NCI-H146 (cell line): Measurements from ENCODE around the gene LY86.

ENCODE experiments used
- DNase-seq: peaks from one replicate; lab custom pipeline; 2025; lab: John Stamatoyannopoulos, UW

The LY86 gene

GRCh38 chr6:6682225-6682624 is 93.7 kb downstream of the LY86 start:
- no peak for DNase-seq

DNA sequence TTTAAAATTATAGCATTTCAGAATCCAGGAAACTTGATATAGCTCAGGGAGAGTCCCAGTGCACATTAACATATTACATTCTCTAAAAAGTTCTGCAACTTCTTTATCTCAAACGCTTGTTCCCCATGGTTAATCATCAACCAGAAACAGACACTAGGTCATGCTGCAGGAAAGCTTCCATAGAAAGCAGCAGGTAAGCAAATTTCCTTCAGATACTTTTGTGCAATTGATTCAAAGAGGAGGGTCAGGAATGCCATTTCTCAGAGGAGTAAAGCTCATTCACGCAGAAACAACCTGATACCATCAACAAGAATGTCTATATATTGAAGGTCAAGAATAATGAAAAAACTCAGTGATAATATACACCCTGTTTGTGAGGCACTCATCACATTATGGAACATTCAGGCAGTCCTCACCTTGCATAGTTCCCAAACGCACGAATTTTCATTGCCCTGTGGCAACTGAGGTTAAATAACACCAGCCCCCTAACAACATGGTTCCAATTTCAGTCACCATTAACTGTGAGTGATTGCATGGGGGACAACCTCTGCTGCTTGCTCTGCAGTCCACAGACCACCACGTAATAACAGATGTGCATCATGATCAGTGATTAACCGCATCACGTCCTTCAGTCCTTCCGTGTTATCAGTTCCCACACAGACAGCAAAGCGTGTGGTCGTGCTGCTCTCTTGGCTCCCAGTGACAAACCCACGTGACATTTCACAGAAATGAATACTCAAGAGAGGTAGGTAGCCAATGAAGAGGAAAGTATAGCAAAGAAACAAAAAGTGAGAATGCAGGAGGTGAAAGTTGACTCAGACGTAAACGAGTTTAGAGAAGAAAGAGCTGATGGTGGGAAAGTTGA is 95.7 kb downstream of the LY86 start:
- DNase-seq, result no peak

GRCh38 chr6:6685249-6686040 is 96.9 kb downstream of the LY86 start:
- no peak for DNase-seq

GRCh38 chr6:6686176-6686575 is 97.7 kb downstream of the LY86 start:
- peak; percentile 34 for DNase-seq

DNA sequence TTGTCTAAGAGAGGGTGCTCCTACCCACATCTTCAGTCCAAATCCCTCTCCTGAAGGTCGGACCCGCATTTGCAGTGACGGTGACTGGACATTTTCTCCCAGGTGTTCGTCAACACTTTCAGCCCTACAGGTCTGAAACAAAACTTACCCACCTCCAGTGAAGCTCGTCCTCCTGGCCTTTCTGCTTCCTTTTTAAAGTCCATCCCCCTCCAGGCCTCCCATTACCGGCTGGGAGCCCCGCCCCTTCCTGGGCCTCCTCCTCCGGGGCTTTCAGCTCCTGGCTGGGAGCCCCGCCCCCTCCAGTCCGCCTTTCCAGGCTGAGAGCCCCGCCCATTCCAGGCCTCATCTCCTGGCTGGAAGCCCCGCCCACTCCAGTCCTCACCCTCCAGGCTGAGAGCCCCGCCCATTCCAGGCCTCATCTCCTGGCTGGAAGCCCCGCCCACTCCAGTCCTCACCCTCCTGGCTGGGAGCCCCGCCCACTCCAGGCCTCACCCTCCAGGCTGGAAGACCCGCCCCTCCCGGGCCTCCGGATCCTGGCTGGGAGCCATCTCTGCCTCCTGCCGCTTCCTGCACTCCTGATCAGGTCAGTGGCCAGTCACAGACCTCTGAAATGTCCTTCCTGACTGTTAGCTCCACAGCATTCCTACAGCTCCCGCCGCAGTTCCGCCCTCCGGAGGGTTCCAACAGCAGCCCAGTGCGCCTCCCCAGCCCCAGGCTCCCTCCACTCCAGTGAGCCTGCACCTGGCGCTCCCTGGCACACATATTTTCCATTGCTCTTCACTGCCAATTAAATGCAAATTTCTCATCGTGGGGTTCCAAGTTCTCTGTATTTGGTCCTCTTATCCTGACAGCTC is 98.5 kb downstream of the LY86 start:
- DNase-seq, result peak; percentile 100

DNA sequence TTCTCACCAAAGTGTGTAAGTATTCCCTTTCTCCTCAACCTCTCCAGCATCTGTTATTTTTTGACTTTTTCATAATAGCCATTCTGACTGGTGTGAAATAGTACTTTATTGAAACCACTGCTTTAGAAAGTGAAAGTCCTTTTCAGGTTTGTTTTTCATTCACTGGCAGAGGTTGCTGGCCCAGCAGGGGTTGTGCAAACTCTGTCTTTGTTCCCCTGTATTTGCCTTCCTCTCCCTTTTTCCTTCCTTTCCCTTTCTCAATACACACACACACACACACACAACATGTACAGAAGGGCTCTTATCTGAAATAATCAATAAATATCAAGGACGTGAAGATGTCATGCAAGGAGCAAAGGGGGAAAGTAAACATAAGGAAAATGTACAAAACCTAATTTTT is 99.8 kb downstream of the LY86 start:
- DNase-seq, result peak; percentile 91

DNA sequence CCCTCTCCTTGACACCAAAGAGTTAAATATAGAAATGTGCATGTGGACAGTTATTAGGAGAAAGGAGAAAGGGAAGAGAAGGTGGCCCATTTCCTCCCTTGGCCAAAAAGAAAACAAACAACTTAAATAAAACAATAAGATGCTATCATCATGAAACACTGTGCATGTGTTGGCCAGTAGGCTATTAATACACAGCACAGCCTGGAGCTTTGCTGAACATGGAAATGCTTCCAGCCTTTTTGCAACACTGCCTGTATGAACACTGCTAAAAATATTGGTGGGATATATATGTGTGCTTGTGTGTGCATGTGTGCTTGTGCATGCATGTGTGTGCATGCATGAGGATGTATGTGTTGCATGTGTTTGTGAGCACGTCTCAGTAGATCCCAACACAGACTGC is 100.4 kb downstream of the LY86 start:
- DNase-seq, result no peak

- DNase-seq, result no peak
Measured at GRCh38 chr6:6689400-6690143, 101.1 kb downstream of the LY86 start.

DNA sequence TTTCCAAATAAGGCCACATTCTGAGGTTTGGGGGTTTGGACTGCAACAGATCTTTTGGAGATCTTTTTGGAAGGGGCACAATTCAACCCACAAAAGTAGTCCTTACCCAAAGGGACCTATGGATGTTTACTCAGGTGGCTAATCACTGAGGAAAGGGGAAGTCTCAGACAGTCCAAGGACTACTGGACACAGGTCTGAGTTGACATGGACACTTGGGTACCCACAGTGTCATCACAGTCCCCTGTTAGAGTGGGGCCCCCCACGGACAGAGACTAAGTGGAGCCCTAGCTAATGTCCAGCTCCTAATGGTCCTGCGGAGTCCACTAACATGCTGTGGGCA is 101.6 kb downstream of the LY86 start:
- no peak for DNase-seq

- DNase-seq, result peak; percentile 14
Measured at GRCh38 chr6:6694368-6694780, 105.9 kb downstream of the LY86 start.

GRCh38 chr6:6694825-6695624 is 106.5 kb downstream of the LY86 start:
- peak; percentile 52 for DNase-seq

DNA sequence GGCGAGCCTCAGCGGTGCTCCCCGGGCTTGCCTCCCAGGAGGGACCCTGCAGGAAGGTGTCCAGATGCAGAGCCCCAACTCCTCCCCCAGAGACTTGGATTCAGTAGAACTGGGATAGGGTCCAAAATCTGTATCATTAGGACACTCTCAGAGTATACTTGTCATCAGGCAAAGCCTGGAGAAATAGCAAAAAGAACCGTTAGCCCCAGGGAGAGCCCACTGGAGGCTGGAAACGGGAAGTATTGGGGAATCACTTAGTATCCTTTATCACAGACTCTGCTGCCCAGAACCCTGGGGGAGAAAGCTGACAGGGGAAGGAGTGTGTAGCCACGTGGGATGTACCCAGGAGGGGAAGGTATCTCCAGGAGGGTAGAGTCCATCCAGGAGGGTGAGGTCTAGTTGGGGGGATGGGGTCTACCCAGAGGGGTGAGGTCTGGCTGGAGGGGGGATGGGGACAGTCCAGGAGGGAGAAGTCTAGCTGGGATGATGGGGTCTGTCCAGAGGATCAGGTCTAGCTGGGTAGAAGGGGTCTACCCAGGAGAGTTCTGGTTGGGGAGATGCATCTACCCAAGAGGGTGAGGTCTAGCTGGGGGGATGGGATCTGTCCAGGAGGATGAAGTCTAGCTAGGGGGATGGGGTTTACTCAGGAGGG is 107.2 kb downstream of the LY86 start:
- no peak for DNase-seq

- peak; percentile 62 for DNase-seq
Measured at GRCh38 chr6:6696867-6697531, 108.5 kb downstream of the LY86 start.

- DNase-seq, result no peak
Measured at GRCh38 chr6:6697620-6698019, 109.1 kb downstream of the LY86 start.

DNA sequence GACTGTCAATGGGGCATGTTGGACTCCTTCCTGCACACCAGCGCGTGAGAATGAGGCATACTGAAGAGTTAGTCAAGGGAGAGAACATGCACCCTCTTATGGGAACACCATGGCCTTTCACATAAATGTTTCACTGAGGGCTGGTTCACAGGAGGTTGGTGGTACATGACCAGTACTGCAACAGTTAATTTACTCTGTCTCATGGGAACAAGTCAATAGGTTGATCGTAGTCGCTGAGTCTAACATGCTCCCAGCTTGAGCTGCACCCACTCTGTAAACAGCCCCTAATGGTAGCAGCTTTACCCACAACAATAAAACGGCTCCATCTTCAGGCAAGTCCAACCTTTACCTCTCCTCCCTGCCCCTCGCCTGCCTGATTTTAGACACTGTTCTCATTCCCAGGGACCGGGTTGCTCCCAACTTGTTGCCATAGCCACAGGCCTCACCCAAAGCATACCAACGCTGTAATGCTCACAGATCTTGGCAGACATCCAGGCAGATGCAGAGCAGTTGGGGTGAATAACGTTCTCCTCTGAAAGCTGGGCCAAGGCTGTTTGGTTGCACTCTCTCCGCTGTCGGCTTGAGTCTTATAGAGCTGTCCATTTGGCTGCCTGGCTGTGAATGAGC is 111.3 kb downstream of the LY86 start:
- peak; percentile 88 for DNase-seq

GRCh38 chr6:6700407-6701270 is 112.1 kb downstream of the LY86 start:
- no peak for DNase-seq

DNA sequence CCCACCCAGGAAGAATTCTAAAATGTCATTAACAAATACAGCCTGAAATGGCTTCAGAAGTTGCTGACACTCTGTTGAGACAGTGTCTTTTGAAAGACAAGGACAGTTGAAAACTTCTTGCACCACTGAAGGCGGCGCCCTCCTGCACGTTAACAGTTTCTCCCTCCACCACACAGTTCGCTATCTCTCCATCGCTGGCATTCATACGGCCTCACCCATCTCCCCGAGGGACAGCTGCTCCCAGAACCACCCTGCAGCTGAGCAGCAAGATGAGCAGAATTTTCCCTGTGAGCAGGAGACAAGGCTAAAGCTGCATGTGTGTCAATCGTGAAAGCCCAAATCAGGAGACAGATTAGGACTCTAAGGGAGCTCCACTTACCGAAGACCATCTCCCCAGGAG is 113.3 kb downstream of the LY86 start:
- DNase-seq, result no peak

GRCh38 chr6:6703699-6704098 is 115.2 kb downstream of the LY86 start:
- DNase-seq, result no peak
